Posterior cingulate gyrus (tissue), 11 donors: ENCODE data around the gene DDX25.

ENCODE experiments used
- DNase-seq, 10 donors: peaks; one replicate each; pipeline versions ENCODE4 v3.0.0 to v3.0.0-alpha.2; 2020 to 2021; ENCODE audit warnings: mixed read lengths in 3 of 10
- intact Hi-C: fragments of 100-400 bp; cut with DNase I; formaldehyde crosslinking; loops from one replicate; pipeline ENCODE4 v1.15.1; 2023

DDX25 gene

DNA sequence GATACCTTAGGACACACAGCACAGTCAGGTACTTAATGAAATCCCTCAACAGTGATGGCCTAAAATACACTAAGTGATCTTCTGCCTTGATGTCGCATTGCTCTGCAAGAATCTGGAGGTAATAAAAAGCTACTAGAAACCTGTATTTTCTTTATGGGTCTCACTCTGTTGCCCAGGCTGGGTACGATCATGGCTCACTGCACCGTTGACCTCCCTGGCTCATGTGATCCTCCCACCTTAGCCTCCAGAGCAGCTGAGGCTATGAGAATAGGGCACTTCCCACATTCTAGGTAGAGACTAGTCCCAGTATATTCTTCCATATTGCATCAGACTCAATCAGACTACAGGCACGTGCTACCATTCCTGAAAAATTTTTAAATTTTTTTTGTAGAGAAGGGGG, 63.2 kb downstream of the DDX25 start:
- no peak for DNase-seq
- intact Hi-C loops, result no loop called here

- DNase-seq, result peak in 1 of 10 donors; percentile 26
Measured at GRCh38 chr11:125968354-125968753, 64.0 kb downstream of the DDX25 start.

GRCh38 chr11:125971618-125972017, 67.3 kb downstream of the DDX25 start:
- no peak for DNase-seq
- intact Hi-C loops, result no loop called here

More at GRCh38 chr11:125968354-125968753, 64.0 kb downstream of the DDX25 start:
- intact Hi-C loops, result no loop called here

DNA sequence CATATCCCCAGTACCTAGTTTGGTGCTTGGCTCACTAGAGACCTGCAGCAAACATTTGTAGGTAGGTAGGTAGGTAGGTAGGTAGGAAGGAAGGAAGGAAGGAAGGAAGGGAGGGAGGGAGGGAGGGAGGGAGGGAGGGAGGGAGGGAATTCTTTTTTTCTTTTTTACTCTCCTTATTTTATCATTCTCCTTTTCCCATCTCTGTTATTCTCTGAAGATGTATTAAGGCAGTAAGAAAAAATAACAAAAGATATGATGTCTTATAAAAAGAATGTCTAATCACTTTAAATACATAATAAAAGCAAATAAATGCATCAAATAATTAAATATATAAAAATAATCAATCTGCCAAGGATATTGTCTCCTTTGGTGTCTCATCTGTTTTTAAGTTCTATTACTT, 70.0 kb downstream of the DDX25 start:
- intact Hi-C loops, result no loop called here

GRCh38 chr11:125975634-125976033, 71.3 kb downstream of the DDX25 start:
- intact Hi-C loops, result no loop called here
- DNase-seq, result no peak

More for the DNA sequence above, 70.0 kb downstream of the DDX25 start:
- no peak for DNase-seq

- DNase-seq, result no peak
- intact Hi-C loops, result no loop called here
Measured at GRCh38 chr11:125976156-125976555, 71.8 kb downstream of the DDX25 start.

GRCh38 chr11:125977333-125977732, 73.0 kb downstream of the DDX25 start:
- intact Hi-C loops, result no loop called here
- no peak for DNase-seq

- intact Hi-C loops, result no loop called here
- DNase-seq, result no peak
Measured at GRCh38 chr11:125978181-125978716, 73.9 kb downstream of the DDX25 start.
